HepG2 (cell line): ENCODE measurements around the gene CEBPB. TPM values are rescaled to one million over a fixed set of nuclear protein-coding genes. Genes with fewer than 3 reads are reported as not detected.

ENCODE experiments used
- ATAC-seq: fragments of 200-7000 bp; cut with Tn5 transposase; 3 replicates; pipeline ENCODE4 v1.9.1; 2020; ENCODE audit warnings: mild to moderate bottlenecking, moderate library complexity
- BruUV-seq: library from RNA; stranded (reverse); fragments of 400-500 nt; replicated peaks from 2 replicates; lab custom pipeline; 2021; lab: Mats Ljungman, UMichigan
- CTCF ChIA-PET: fragments of 300-600 bp; formaldehyde crosslinking; extraction: SDS; loops from one replicate; lab custom pipeline; 2021; ENCODE audit warnings: low total read pairs, inconsistent platforms, low intra/inter-chr PET ratio; lab: Yijun Ruan, JAX
- POLR2A ChIA-PET: fragments of 350-600 bp; sonication (Branson Sonifier 250); formaldehyde crosslinking; loops from one replicate; lab custom pipeline; 2020; ENCODE audit warnings: antibody characterized with exemption, inconsistent platforms; lab: Yijun Ruan, JAX
- DNase-seq: peaks from one replicate; pipeline ENCODE4 v3.0.0-alpha.2; 2015; ENCODE audit warnings: low spot score
- FAIRE-seq: peaks from 3 replicates; lab custom pipeline; 2011; peaks lifted over from hg19 to GRCh38; lab: Jason Lieb, UNC
- H2AFZ ChIP-seq: one replicate; pipeline ENCODE4 v1.6.1; 2011; ENCODE audit warnings: low read length, inconsistent platforms
- H3K27ac ChIP-seq: fragments of 300-600 bp; 3 replicates; pipeline ENCODE4 v1.8.0; 2011; ENCODE audit warnings: mixed run types, mild to moderate bottlenecking, mixed read lengths, low read length, inconsistent platforms; ENCODE audit not compliant: insufficient read depth; ENCODE audit errors: extremely low read length
- H3K27me3 ChIP-seq, 2 experiments: fragments of 200-600 bp in 1 of 2; 2 replicates in 1 of 2; 3 replicates in 1 of 2; pipeline versions ENCODE4 v1.6.0 to v1.8.0; 2011; ENCODE audit warnings: low read length in 2 of 2, mild to moderate bottlenecking in 2 of 2, moderate library complexity in 2 of 2, inconsistent platforms in 1 of 2; ENCODE audit not compliant: insufficient read depth in 2 of 2, control insufficient read depth in 1 of 2
- H3K36me3 ChIP-seq, 2 experiments: fragments of 200-600 bp in 1 of 2; replicated peaks in 1 of 2; 2 replicates in 1 of 2; 3 replicates in 1 of 2; pipeline versions ENCODE4 v1.5.1 to v1.8.0; 2011; ENCODE audit warnings: low read length in 2 of 2, inconsistent platforms in 1 of 2; ENCODE audit not compliant: insufficient read depth in 2 of 2, control insufficient read depth in 1 of 2
- H3K4me1 ChIP-seq: 2 replicates; pipeline ENCODE4 v1.5.1; 2012; ENCODE audit warnings: low read length, inconsistent platforms; ENCODE audit not compliant: insufficient read depth
- H3K4me2 ChIP-seq: 2 replicates; pipeline ENCODE4 v1.6.0; 2011; ENCODE audit warnings: low read depth, low read length, inconsistent platforms
- H3K4me3 ChIP-seq, 3 experiments: fragments of 200-600 bp in 1 of 3; sonication (generic), shearing (Covaris generic) in 1 of 3; replicated peaks in 1 of 3; 2 replicates each; pipeline ENCODE4 v1.5.1; 2011 to 2016; ENCODE audit warnings: low read length in 3 of 3, inconsistent platforms in 2 of 3, low read depth in 2 of 3, mild to moderate bottlenecking in 2 of 3, control low read depth in 1 of 3, mixed read lengths in 1 of 3; ENCODE audit not compliant: insufficient read depth in 1 of 3
- H3K79me2 ChIP-seq: one replicate; pipeline ENCODE4 v1.6.1; 2011; ENCODE audit warnings: low read length, inconsistent platforms; ENCODE audit not compliant: insufficient read depth
- H3K9ac ChIP-seq: 2 replicates; pipeline ENCODE4 v1.6.0; 2011; ENCODE audit warnings: mild to moderate bottlenecking, low read depth, low read length, inconsistent platforms; ENCODE audit not compliant: insufficient read depth
- H3K9me3 ChIP-seq: 2 replicates; pipeline ENCODE4 v1.5.1; 2012; ENCODE audit warnings: mild to moderate bottlenecking, low read length
- H4K20me1 ChIP-seq: 2 replicates; pipeline ENCODE4 v1.6.0; 2011; ENCODE audit warnings: inconsistent platforms, mild to moderate bottlenecking, low read length, moderate library complexity; ENCODE audit not compliant: insufficient read depth
- CHCHD3 ChIP-seq: sonication (generic); formaldehyde crosslinking; IDR thresholded peaks from 2 replicates; pipeline ENCODE4 v1.8.0; 2022; ENCODE audit warnings: mild to moderate bottlenecking, missing genetic modification reagents, moderate library complexity
- KAT8 ChIP-seq: IDR thresholded peaks from 2 replicates; pipeline ENCODE4 v1.6.1; 2016; ENCODE audit warnings: missing genetic modification reagents, missing compliant biosample characterization
- MAFF ChIP-seq: IDR thresholded peaks from 2 replicates; pipeline ENCODE4 v1.6.1; 2011; ENCODE audit warnings: low read depth, low read length, improper control_type of control experiment
- MAFG ChIP-seq: sonication (generic); formaldehyde crosslinking; IDR thresholded peaks from 2 replicates; pipeline ENCODE4 v1.5.1; 2020; ENCODE audit warnings: mild to moderate bottlenecking, missing genetic modification reagents
- MAFK ChIP-seq, 2 experiments: IDR thresholded peaks in 1 of 2; conservative IDR thresholded peaks in 1 of 2; 2 replicates each; pipeline ENCODE4 v1.6.1; 2011; ENCODE audit warnings: improper control_type of control experiment in 2 of 2, low read length in 2 of 2
- SETDB1 ChIP-seq: sonication (generic); formaldehyde crosslinking; IDR thresholded peaks from 2 replicates; pipeline ENCODE4 v1.5.1; 2020; ENCODE audit warnings: missing genetic modification reagents, mild to moderate bottlenecking, borderline replicate concordance
- SSRP1 ChIP-seq: IDR thresholded peaks from 2 replicates; pipeline ENCODE4 v1.6.1; 2016; ENCODE audit warnings: control low read depth
- USF2 ChIP-seq, 2 experiments: sonication (generic) in 1 of 2; formaldehyde crosslinking in 1 of 2; IDR thresholded peaks; 2 replicates each; pipeline versions ENCODE4 v1.5.1 to v1.6.1; 2011 to 2020; ENCODE audit warnings: borderline replicate concordance in 1 of 2, low read depth in 1 of 2, low read length in 1 of 2, mild to moderate bottlenecking in 1 of 2, missing genetic modification reagents in 1 of 2, moderate library complexity in 1 of 2
- ZNF260 ChIP-seq: sonication (generic); formaldehyde crosslinking; IDR thresholded peaks from 2 replicates; pipeline ENCODE4 v1.4.0; 2020; ENCODE audit warnings: missing genetic modification reagents, low read depth, mild to moderate bottlenecking, borderline replicate concordance
- ZNF44 ChIP-seq: sonication (generic); formaldehyde crosslinking; IDR thresholded peaks from 2 replicates; pipeline ENCODE4 v1.5.1; 2020; ENCODE audit warnings: mild to moderate bottlenecking, missing genetic modification reagents
- ZSCAN12 ChIP-seq: sonication (generic); formaldehyde crosslinking; IDR thresholded peaks from 2 replicates; pipeline ENCODE4 v1.9.0; 2021; ENCODE audit warnings: mild to moderate bottlenecking, missing genetic modification reagents
- WGBS: methylation state at CpG from one replicate; pipeline ENCODE4 v1.1.6; 2017; ENCODE audit warnings: low lambda C conversion rate; 5-methylcytosine and 5-hydroxymethylcytosine counted together
- in situ Hi-C: cut with HindIII; loops from 2 replicates; pipeline ENCODE4 v1.10.0; 2017; ENCODE audit warnings: low pct_unique_long_range_greater_than_20kb; ENCODE audit not compliant: extremely low pct_ligation_motif_present
- intact Hi-C: fragments of 100-400 bp; cut with micrococcal nuclease; formaldehyde crosslinking; loops from one replicate; pipeline ENCODE4 v1.10.0; 2022; ENCODE audit not compliant: unreplicated experiment
- polyA plus RNA-seq, 8 experiments: library from polyadenylated mRNA; depleted of rRNA in 3 of 8; stranded (reverse) in 7 of 8; unstranded in 1 of 8; fragments of >200 nt; fragmentation: Illumina TruSeq in 4 of 8; extraction: Trizol in 4 of 8; gene quantifications; 2 replicates each; pipeline versions ENCODE4 v1.2.1 to v1.2.3, GENCODE V29; 2011 to 2016; ENCODE audit warnings: low read depth in 4 of 8, missing spikeins in 1 of 8, mixed read lengths in 1 of 8; ENCODE audit not compliant: insufficient read depth in 1 of 8
- total RNA-seq, 5 experiments: library from RNA; depleted of rRNA; stranded (reverse); fragments of >200 nt; fragmentation: Illumina TruSeq; extraction: Trizol; gene quantifications; 2 replicates each; pipeline ENCODE4 v1.2.3, GENCODE V29; 2016; ENCODE audit warnings: low read depth in 1 of 5

Gene CEBPB
- total and polyA plus RNA-seq, 2 of the 13 experiments (the other 11 are each of a cell fraction or from before 2014, with no cell fraction given), result 18.5 to 28.2 TPM

- no peak overlapping the region for H3K4me2 ChIP-seq
- in situ Hi-C loops (no loop called here), intact Hi-C loops (no loop called here)
- no peaks in the 10 kb centered on the region for H3K36me3 ChIP-seq
- ChIA-PET CTCF (no interaction called here), POLR2A (interaction anchor here (0.7 kb wide), 1 partner anchor 16 kb away, joined by 3 read pairs; no protein-coding TSS in a partner anchor)
- no peak overlapping the region for H3K9ac ChIP-seq
- TF ChIP-seq ZNF44 (CRISPR knock-in tag) (no peak), SSRP1 (no peak), USF2 (IDR thresholded peaks at IDR 0.05; ENCODE audit: low read depth, low read length) (no peak), USF2 (CRISPR knock-in tag; IDR thresholded peaks at IDR 0.05; ENCODE audit: borderline replicate concordance) (no peak), ZSCAN12 (CRISPR knock-in tag) (no peak), KAT8 (CRISPR knock-in tag) (no peak), ZNF260 (CRISPR knock-in tag) (0 out of 2 replicates have a peak, but pooled peaks have one; percentile 52), MAFG (CRISPR knock-in tag) (0 out of 2 replicates have a peak, but pooled peaks have one; percentile 8), MAFK (conservative IDR thresholded peaks at IDR 0.05 in 1 of 2, IDR thresholded peaks at IDR 0.05 in 1 of 2; ENCODE audit: low read length in 2 of 2) (peak; percentile 64 to 69), MAFF (peak; percentile 56), SETDB1 (CRISPR knock-in tag) (no peak), CHCHD3 (CRISPR knock-in tag) (no peak)
- ATAC-seq (no peak), DNase-seq (no peak), FAIRE-seq (no peak)
- H3K9me3 ChIP-seq, result no peaks in the 10 kb centered on the region
- H3K4me1 ChIP-seq, result peaks cover 11% of the 10 kb centered on the region
- no TSS peak for BruUV-seq
- H2AFZ ChIP-seq, result no peak overlapping the region
- no peak overlapping the region for H3K27ac ChIP-seq
- peaks cover 7 to 28% of the 10 kb centered on the region in 2 experiments; a peak in 4 of 5 replicates for H3K27me3 ChIP-seq
- H4K20me1 ChIP-seq, result no peaks in the 10 kb centered on the region
- H3K4me3 ChIP-seq, result no peak overlapping the region
- 43% methylated on average over 5 of the region's 5 CpGs for WGBS
- no peaks in the 10 kb centered on the region for H3K79me2 ChIP-seq
Observed at GRCh38 chr20:50203951-50204937, 13.6 kb downstream of the CEBPB start.
